Measurements from ENCODE around the gene EHMT1. TPM values are rescaled to one million over a fixed set of nuclear protein-coding genes. Genes with fewer than 3 reads are reported as not detected.
"Not testable (repeated sequence)": the region's sequence is repeated elsewhere in the genome, so short reads cannot be mapped to it uniquely, and the experiment has no call there.

Gene EHMT1
- total RNA-seq, 1 donor from 2014 or later, result 59.9 TPM

- no peak for DNase-seq (ENCODE audit: low read depth)
- TF ChIP-seq, protein P1, sequence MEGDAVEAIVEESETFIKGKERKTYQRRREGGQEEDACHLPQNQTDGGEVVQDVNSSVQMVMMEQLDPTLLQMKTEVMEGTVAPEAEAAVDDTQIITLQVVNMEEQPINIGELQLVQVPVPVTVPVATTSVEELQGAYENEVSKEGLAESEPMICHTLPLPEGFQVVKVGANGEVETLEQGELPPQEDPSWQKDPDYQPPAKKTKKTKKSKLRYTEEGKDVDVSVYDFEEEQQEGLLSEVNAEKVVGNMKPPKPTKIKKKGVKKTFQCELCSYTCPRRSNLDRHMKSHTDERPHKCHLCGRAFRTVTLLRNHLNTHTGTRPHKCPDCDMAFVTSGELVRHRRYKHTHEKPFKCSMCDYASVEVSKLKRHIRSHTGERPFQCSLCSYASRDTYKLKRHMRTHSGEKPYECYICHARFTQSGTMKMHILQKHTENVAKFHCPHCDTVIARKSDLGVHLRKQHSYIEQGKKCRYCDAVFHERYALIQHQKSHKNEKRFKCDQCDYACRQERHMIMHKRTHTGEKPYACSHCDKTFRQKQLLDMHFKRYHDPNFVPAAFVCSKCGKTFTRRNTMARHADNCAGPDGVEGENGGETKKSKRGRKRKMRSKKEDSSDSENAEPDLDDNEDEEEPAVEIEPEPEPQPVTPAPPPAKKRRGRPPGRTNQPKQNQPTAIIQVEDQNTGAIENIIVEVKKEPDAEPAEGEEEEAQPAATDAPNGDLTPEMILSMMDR (IDR thresholded peaks at IDR 0.05; ENCODE audit: insufficient read depth, low read length, poor library complexity, severe bottlenecking), result no peak
- Histone ChIP-seq H3K36me3 (ENCODE audit: control insufficient read depth, insufficient read depth, low read length) (peaks cover 4% of the 10 kb centered on the region), H3K4me3 (ENCODE audit: low read depth, low read length) (no peak overlapping the region), H3K27me3 (ENCODE audit: control insufficient read depth, insufficient read depth, low read length) (no peaks in the 10 kb centered on the region)
Observed at GRCh38 chr9:137807721-137808703, 189.2 kb downstream of the EHMT1 start.

GRCh38 chr9:137809040-137809576, 190.3 kb downstream of the EHMT1 start:
- no peak for DNase-seq (ENCODE audit: low read depth)
- TF ChIP-seq, protein P1 (IDR thresholded peaks at IDR 0.05; ENCODE audit: insufficient read depth, low read length, poor library complexity, severe bottlenecking), result no peak
- Histone ChIP-seq H3K27me3 (ENCODE audit: control insufficient read depth, insufficient read depth, low read length) (no peaks in the 10 kb centered on the region), H3K4me3 (ENCODE audit: low read depth, low read length) (no peak overlapping the region), H3K36me3 (ENCODE audit: control insufficient read depth, insufficient read depth, low read length) (peaks cover 5% of the 10 kb centered on the region)

- not testable (repeated sequence) for DNase-seq (ENCODE audit: low read depth); H3K4me3 ChIP-seq (ENCODE audit: low read depth, low read length); H3K27me3 ChIP-seq (ENCODE audit: control insufficient read depth, insufficient read depth, low read length); H3K36me3 ChIP-seq (ENCODE audit: control insufficient read depth, insufficient read depth, low read length)
Observed at GRCh38 chr9:137809726-137810450, 191.1 kb downstream of the EHMT1 start.

DNA sequence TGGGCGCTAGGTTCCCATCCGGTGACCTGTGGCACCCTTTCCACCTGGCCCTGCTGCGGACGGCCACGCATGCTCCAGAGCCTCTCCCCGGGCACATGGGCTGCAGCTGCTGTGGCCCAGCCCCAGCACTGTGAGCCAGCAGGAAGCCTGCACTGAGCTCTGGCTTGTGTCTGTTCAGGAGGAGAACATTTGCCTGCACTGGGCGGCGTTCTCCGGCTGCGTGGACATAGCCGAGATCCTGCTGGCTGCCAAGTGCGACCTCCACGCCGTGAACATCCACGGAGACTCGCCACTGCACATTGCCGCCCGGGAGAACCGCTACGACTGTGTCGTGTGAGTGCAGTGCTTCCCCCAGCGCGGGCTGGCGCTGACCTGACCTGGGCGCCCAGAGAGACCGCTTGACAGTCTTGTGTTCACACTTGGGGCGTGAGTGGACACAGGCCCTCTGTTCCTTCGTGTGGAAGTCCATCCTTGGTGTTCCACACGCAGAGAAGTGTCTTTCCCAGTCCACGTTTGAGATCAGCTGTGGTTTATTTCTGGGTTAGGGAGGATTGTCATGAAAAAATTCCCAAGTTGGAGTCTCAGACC, 192.6 kb downstream of the EHMT1 start:
- Histone ChIP-seq H3K36me3 (ENCODE audit: control insufficient read depth, insufficient read depth, low read length) (peaks cover 2% of the 10 kb centered on the region), H3K27me3 (ENCODE audit: control insufficient read depth, insufficient read depth, low read length) (no peaks in the 10 kb centered on the region), H3K4me3 (ENCODE audit: low read depth, low read length) (no peak overlapping the region)
- TF ChIP-seq, protein P1 (IDR thresholded peaks at IDR 0.05; ENCODE audit: insufficient read depth, low read length, poor library complexity, severe bottlenecking), result no peak
- DNase-seq (ENCODE audit: low read depth), result no peak

- TF ChIP-seq, protein P1 (IDR thresholded peaks at IDR 0.05; ENCODE audit: insufficient read depth, low read length, poor library complexity, severe bottlenecking), result no peak
- H3K4me3 ChIP-seq (ENCODE audit: low read depth, low read length), result no peak overlapping the region
- peaks cover 2% of the 10 kb centered on the region for H3K36me3 ChIP-seq (ENCODE audit: control insufficient read depth, insufficient read depth, low read length)
- DNase-seq (ENCODE audit: low read depth), result no peak
- H3K27me3 ChIP-seq (ENCODE audit: control insufficient read depth, insufficient read depth, low read length), result no peaks in the 10 kb centered on the region
Observed at GRCh38 chr9:137812356-137813023, 193.7 kb downstream of the EHMT1 start.

Measured in kidney epithelial cell (primary cell).